GM12864 (cell line): ENCODE measurements around the gene GATD1.

ENCODE experiments used
- DNase-seq: peaks from one replicate; pipeline ENCODE4 v3.0.0-alpha.2; 2011; ENCODE audit warnings: low read depth
- H3K4me3 ChIP-seq: 2 replicates; pipeline ENCODE4 v1.5.1; 2011; ENCODE audit warnings: mild to moderate bottlenecking, low read depth, low read length, control low read depth
- CTCF ChIP-seq: IDR thresholded peaks from 2 replicates; pipeline ENCODE4 v1.5.1; 2011; ENCODE audit warnings: low read depth, mild to moderate bottlenecking, moderate library complexity, low read length, control low read depth, inconsistent platforms; ENCODE audit errors: missing control alignments

Gene GATD1

DNA sequence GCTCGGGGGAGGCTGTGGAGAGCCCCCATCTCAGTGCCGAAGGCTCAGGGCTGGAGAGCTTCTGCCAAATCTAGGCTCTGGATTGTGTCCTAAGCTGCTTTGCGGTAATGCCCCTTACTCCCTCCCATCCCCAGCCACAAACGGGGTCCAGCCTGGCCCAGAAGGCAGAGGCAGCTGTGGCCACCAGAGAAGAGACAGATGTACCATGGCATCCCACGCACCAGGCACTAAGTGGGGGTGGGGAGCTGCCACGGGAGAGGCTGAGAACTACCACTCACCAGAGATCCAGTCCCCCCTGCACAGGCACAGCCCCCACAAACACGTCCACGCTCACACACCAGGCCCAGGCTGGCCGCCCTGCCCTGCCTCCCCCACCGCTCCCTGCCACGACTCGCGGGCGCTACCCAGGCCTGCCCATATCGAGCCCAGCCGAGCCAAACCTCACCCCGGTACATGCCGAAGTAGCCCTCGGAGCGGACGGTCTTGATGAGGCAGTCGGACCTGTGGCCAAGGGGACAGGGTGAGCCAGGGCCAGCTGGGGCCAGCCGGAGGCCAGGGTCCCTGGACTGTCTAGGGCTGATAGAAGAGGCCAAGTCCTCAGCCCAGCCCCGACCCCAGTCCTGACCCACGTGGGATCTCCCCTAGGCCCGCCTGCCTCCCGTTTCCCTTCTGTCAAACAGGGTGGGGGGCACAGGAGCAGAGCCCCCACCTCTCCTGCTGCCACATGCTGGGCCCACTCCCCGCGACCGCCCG lies 16.9 kb upstream of the GATD1 start:
- no peak overlapping the region for H3K4me3 ChIP-seq
- TF ChIP-seq CTCF = no peak
- no peak for DNase-seq

- no peak for TF ChIP-seq CTCF
- no peak overlapping the region for H3K4me3 ChIP-seq
- no peak for DNase-seq
These were observed 16.3 kb upstream of the GATD1 start for GRCh38 chr11:793556-793955.

GRCh38 chr11:792873-793272 lies 15.6 kb upstream of the GATD1 start:
- DNase-seq = no peak
- H3K4me3 ChIP-seq = no peak overlapping the region
- TF ChIP-seq CTCF = no peak

- no peak for TF ChIP-seq CTCF
- H3K4me3 ChIP-seq = no peak overlapping the region
- DNase-seq = no peak
These were observed 15.2 kb upstream of the GATD1 start for GRCh38 chr11:792535-792821.

DNA sequence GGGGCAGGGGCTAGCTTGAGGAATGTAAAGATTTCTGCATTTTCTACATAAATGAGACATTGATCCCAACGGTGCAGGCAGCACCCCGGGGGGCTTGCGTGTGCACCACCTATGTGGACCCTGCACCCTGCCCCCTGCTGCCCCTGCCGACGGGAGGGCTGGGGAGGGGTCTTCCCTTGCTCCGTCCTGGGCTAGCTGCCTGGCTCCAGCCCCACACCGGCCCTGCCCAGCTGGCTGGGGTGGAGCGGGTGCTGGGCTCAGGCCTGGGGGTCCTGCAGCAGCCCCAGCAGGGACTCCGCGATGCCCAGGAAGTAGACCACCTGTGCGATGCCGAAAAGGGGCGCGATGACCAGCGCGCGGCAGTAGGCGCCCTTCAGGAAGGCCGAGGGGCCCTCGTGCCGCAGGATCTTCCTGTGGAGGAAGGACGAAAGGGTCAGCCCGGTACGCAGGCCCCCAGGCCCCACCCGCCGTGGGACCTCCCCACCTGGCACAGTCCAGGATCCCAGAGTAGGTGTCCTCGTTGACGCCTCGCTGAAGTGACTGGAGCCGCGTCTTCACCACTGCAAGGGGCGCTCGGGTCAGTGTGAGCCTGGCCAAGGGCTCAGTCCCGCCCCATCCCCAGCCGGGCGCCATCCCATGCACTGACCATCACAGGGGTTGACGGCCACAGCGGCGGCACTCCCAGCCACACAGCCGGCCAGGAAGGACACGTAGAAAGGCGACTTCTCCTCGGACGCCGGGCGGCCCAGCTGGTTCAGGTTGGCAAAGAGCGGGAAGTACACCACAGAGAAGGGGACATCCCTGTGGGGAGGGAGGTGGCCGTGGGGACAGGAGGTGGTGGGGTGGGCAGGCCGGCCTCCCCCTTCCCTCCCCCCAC lies 14.6 kb upstream of the GATD1 start:
- no peak for TF ChIP-seq CTCF
- DNase-seq = no peak
- H3K4me3 ChIP-seq = no peak overlapping the region

- no peak for TF ChIP-seq CTCF
- DNase-seq = no peak
- no peak overlapping the region for H3K4me3 ChIP-seq
These were observed 13.7 kb upstream of the GATD1 start for GRCh38 chr11:790721-791564.
